ENCODE measurements around the gene GRIN1. TPM values are rescaled to one million over a fixed set of nuclear protein-coding genes. Genes with fewer than 3 reads are reported as not detected.

The GRIN1 gene
- total RNA-seq, 6 experiments from 2014 or later: 0.51 to 1.1 (median 0.66) TPM; not detected in 3

DNA sequence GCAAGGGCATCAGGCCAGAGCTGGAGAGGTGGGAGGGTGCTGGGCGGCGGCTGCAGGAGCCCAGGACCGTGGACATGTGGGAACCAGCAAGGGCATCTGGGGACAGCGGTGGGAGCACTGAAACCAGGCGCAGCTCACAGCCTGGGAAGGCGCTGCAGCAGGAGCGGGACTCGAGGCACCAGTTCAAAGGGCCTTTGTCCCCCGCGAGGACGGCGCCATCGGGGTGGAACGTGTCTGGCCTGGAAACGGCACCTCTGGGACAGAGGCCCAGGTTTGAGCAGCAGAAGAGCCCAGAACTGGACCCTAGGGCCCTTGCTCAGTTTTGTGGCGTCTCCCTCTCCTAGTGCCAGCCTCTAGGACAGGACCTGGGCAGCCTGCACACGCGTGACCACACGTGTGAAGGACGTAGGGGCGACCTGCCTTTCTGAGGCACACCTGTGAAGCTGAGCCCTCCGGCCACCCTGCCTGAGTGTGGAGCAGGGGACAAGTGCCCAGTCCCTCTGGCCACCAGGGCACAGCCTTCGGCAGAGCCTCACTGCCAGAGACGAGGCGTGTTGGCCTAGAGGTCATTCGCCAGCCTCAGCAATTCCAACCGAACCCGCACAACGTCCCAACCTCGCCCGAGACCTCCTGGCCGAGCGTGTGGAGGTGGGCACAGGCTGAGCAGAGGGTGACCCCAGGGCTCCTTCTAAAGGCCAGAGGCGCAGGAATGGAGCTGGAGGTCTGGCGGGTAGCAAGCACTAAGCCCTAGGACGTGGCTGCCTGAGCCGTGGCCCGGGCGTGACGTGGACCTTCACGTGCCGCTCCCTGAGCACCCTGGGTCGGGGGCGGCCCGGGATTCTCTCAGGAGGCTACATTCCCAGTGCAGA is 35.1 kb downstream of the GRIN1 start:
- H3K9me3 Mint-ChIP-seq: no peaks in the 10 kb centered on the region
- H3K4me1 Mint-ChIP-seq (ENCODE audit: low read depth): peaks cover 7% of the 10 kb centered on the region
- TF ChIP-seq CTCF (IDR thresholded peaks at IDR 0.05): no peak
- H3K27ac Mint-ChIP-seq: no peak overlapping the region
- H3K36me3 Mint-ChIP-seq (ENCODE audit: low read depth): no peaks in the 10 kb centered on the region
- H3K27me3 Mint-ChIP-seq (ENCODE audit: insufficient read depth): peaks cover 5% of the 10 kb centered on the region
- no peak for DNase-seq
- no peak overlapping the region for H3K4me3 Mint-ChIP-seq

DNA sequence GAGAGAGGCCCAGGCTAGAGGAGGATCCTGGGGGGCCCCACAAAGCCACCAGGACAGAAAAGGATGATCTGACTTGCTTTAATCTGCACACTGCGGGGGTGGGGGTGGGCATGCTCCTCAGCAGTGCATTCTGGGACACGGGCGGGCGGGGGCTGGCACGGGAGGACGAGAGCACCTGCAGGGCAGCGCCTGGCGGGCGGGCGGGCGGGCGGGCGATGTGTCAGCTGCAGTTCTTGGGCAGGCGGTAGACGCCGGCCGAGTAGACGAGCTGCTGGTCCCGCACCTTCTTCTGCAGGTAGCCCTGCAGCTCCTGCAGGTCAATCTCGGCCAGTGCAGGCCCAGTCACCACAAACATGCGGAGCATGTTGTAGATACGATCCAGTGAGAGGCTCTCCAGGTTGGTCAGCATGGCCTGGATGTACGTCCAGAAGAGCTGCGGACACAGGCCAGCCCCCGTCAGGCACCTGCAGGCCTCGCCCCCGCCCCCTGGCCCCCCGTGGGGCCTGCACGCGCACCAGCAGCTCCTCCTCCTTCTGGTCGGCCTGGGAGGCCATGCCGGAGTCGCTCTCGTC is 35.9 kb downstream of the GRIN1 start:
- no peaks in the 10 kb centered on the region for H3K36me3 Mint-ChIP-seq (ENCODE audit: low read depth)
- no peak overlapping the region for H3K27ac Mint-ChIP-seq
- peaks cover 11% of the 10 kb centered on the region for H3K4me1 Mint-ChIP-seq (ENCODE audit: low read depth)
- no peak for DNase-seq
- H3K9me3 Mint-ChIP-seq: no peaks in the 10 kb centered on the region
- peaks cover 5% of the 10 kb centered on the region for H3K27me3 Mint-ChIP-seq (ENCODE audit: insufficient read depth)
- H3K4me3 Mint-ChIP-seq: no peak overlapping the region
- TF ChIP-seq CTCF (IDR thresholded peaks at IDR 0.05): no peak

DNA sequence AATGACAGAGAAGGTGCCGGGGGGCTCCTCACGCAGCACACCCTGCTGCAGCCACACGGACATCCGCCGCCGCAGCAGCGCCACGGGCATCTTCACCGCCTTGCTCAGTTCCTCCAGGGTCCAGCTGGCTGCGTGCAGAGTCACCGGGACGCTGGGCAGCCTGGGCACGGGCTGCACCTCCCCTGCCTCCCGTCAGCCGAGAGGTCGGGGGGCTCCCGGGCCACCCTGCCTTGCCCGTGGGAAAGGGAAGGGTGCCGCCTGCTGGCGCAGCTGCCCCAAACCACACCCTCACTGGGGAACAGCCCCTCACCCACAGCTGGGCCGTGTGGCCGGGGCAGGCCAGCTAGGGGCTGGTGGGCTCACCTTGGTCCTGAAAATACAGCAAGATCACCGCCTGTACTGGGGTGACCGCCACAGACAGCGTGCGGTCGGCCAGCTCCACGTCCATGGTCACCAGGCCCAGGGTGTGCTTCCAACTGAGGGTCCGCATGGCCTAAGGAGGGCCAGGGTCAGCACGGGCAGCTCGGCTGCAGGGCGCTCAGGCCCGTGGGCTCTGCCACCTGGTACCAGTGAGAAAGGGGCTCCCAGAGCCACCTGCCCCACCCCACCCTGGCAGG is 36.5 kb downstream of the GRIN1 start:
- DNase-seq: no peak
- Mint-ChIP-seq H3K9me3 (no peaks in the 10 kb centered on the region), H3K27ac (no peak overlapping the region), H3K36me3 (ENCODE audit: low read depth) (no peaks in the 10 kb centered on the region), H3K27me3 (ENCODE audit: insufficient read depth) (peaks cover 2% of the 10 kb centered on the region; the same call in 1 of the 2 replicates), H3K4me3 (no peak overlapping the region), H3K4me1 (ENCODE audit: low read depth) (peaks cover 11% of the 10 kb centered on the region)
- TF ChIP-seq CTCF (IDR thresholded peaks at IDR 0.05): peak; percentile 53; the same call in 1 of the 2 replicates

DNA sequence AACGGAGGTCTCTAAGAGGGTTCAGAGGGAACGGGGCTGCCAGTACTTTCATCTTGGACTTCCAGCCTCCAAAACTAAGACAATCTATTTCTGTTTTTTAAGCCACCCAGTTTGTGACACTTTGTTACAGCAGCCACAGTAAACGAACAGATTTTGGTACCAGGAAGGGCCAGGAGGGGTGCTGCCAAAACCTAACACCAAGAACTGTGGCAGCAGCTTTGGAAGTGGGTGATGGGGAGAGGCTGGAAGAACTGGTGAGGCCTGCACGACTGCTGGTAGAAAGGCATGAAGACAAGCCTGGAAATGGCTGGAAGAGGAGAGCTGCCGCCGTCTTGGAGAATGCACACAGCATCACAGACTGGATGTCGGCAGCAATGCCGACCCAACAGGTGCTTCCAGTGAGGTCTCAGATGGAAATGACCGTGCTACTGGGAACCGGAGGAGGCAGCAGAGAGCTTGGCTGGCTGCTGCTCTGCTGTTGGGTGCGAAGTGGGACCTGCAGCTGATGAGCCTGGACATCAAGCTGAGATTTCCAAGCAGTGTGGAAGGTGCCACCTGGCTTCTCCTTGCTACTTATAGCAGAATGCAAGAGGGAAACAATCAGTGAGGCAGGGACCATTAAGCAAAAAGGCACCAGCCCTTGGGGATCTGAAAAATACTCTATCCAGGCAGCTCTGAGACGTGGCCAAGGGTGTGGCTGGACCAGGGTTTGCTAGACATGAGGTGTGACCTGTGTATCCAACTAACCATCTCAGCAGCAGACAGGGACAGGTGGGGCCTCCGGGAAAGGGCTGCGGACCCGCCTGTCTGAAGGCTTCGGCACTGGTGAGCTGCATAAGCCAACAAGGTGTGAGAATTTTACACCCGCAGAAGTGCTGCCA is 37.6 kb downstream of the GRIN1 start:
- Mint-ChIP-seq H3K4me3 (no peak overlapping the region; the same call in 1 of the 2 replicates), H3K27me3 (ENCODE audit: insufficient read depth) (peaks cover 2% of the 10 kb centered on the region; the same call in 1 of the 2 replicates), H3K36me3 (ENCODE audit: low read depth) (no peaks in the 10 kb centered on the region), H3K9me3 (no peaks in the 10 kb centered on the region), H3K4me1 (ENCODE audit: low read depth) (peaks cover 11% of the 10 kb centered on the region), H3K27ac (no peak overlapping the region)
- DNase-seq: no peak
- TF ChIP-seq CTCF (IDR thresholded peaks at IDR 0.05): peak; percentile 58
